HEK293 (cell line): ENCODE results near the gene METRNL.

ENCODE experiments used
- HOXD13 ChIP-seq: sonication (generic); formaldehyde crosslinking; IDR thresholded peaks from 2 replicates; pipeline ENCODE4 v1.8.0; 2022; ENCODE audit warnings: missing genetic modification reagents, borderline replicate concordance
- ZBTB17 ChIP-seq: fragments of 450-650 bp; formaldehyde crosslinking; IDR thresholded peaks from 2 replicates; pipeline ENCODE4 v1.5.1; 2016; ENCODE audit warnings: missing biosample characterization, missing genetic modification characterization
- ZNF510 ChIP-seq: fragments of 450-650 bp; formaldehyde crosslinking; IDR thresholded peaks from 2 replicates; pipeline ENCODE4 v1.5.1; 2018; ENCODE audit warnings: mild to moderate bottlenecking, missing genetic modification characterization, missing biosample characterization; ENCODE audit not compliant: insufficient replicate concordance
- ZNF558 ChIP-seq: fragments of 450-650 bp; formaldehyde crosslinking; IDR thresholded peaks from 2 replicates; pipeline ENCODE4 v1.5.1; 2016; ENCODE audit warnings: missing biosample characterization, missing genetic modification characterization
- ZNF600 ChIP-seq: fragments of 450-650 bp; formaldehyde crosslinking; IDR thresholded peaks from 2 replicates; pipeline ENCODE4 v1.5.1; 2016; ENCODE audit warnings: missing biosample characterization, missing genetic modification characterization
- TF ChIP-seq, protein P1 (sequence below): fragments of 450-650 bp; formaldehyde crosslinking; IDR thresholded peaks from 2 replicates; pipeline ENCODE4 v1.5.1; 2016; ENCODE audit warnings: missing biosample characterization, missing genetic modification characterization
- TF ChIP-seq, protein P2 (sequence below): IDR thresholded peaks from 2 replicates; pipeline ENCODE4 v1.6.1; 2011; ENCODE audit warnings: mild to moderate bottlenecking, low read depth, low read length, borderline replicate concordance
- TF ChIP-seq, protein P3 (sequence below): fragments of 450-650 bp; formaldehyde crosslinking; IDR thresholded peaks from 2 replicates; pipeline ENCODE4 v1.5.1; 2016; ENCODE audit warnings: missing biosample characterization, missing genetic modification characterization
- TF ChIP-seq, protein P4 (sequence below): fragments of 450-650 bp; formaldehyde crosslinking; IDR thresholded peaks from 2 replicates; pipeline ENCODE4 v1.5.1; 2016; ENCODE audit warnings: missing biosample characterization, missing genetic modification characterization, borderline replicate concordance
- TF ChIP-seq, protein P5 (sequence below): fragments of 450-650 bp; formaldehyde crosslinking; IDR thresholded peaks from 2 replicates; pipeline ENCODE4; 2016; ENCODE audit warnings: missing biosample characterization, missing genetic modification characterization

DNA sequence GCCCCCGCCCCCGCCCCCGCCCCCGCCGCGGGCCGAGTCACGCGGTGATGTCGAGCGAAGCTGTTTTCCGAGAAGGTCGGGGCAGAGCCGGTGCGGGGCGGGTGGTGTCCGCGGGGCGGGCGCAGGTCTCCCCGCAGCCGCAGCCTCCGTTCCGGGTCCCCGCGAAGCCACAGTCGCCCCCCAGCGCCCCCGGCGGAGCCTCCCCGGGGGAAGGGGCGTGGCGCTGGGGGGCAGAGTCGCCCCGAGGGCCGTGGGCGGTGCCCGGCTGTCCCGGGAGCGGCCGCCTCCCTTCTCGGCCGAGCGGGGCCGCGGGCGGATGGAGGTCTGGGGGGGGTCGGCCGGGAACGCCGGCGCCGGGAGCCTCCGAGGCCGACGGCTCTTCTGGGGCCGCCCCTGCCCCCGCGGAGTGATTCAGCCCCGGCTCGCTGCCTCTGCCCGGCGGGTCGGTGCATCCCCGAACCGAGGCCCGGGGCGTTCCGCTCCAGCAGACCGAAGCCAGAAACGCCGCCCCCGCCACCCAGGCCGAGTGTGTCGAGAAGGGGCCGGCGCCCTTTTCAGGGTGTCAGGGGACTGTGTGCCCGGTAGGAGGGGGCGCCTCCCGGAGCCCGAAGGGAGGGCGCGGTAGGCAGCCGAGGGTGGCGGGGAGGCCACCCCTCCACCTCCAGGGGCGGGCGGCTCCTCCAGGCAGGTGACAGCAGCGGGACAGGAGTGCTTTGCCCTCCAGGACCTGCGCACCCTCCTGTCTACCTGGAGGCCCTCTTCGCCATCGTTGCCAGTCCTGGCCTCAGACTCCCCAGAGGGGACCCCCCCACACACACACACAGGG is 1.7 kb downstream of the METRNL start:
- TF ChIP-seq ZBTB17 (tag by site-specific recombination) (no peak), ZNF600 (tag by site-specific recombination) (peak; percentile 36; the same call in 1 of the 2 replicates), HOXD13 (CRISPR knock-in tag) (no peak), ZNF510 (tag by site-specific recombination) (no peak), ZNF558 (tag by site-specific recombination) (no peak)
- TF ChIP-seq, protein P1, sequence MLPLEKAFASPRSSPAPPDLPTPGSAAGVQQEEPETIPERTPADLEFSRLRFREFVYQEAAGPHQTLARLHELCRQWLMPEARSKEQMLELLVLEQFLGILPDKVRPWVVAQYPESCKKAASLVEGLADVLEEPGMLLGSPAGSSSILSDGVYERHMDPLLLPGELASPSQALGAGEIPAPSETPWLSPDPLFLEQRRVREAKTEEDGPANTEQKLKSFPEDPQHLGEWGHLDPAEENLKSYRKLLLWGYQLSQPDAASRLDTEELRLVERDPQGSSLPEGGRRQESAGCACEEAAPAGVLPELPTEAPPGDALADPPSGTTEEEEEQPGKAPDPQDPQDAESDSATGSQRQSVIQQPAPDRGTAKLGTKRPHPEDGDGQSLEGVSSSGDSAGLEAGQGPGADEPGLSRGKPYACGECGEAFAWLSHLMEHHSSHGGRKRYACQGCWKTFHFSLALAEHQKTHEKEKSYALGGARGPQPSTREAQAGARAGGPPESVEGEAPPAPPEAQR (tag by site-specific recombination), result no peak
- TF ChIP-seq, protein P2, sequence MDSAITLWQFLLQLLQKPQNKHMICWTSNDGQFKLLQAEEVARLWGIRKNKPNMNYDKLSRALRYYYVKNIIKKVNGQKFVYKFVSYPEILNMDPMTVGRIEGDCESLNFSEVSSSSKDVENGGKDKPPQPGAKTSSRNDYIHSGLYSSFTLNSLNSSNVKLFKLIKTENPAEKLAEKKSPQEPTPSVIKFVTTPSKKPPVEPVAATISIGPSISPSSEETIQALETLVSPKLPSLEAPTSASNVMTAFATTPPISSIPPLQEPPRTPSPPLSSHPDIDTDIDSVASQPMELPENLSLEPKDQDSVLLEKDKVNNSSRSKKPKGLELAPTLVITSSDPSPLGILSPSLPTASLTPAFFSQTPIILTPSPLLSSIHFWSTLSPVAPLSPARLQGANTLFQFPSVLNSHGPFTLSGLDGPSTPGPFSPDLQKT, result no peak
- TF ChIP-seq, protein P3, sequence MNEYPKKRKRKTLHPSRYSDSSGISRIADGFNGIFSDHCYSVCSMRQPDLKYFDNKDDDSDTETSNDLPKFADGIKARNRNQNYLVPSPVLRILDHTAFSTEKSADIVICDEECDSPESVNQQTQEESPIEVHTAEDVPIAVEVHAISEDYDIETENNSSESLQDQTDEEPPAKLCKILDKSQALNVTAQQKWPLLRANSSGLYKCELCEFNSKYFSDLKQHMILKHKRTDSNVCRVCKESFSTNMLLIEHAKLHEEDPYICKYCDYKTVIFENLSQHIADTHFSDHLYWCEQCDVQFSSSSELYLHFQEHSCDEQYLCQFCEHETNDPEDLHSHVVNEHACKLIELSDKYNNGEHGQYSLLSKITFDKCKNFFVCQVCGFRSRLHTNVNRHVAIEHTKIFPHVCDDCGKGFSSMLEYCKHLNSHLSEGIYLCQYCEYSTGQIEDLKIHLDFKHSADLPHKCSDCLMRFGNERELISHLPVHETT, result no peak
- TF ChIP-seq, protein P4, sequence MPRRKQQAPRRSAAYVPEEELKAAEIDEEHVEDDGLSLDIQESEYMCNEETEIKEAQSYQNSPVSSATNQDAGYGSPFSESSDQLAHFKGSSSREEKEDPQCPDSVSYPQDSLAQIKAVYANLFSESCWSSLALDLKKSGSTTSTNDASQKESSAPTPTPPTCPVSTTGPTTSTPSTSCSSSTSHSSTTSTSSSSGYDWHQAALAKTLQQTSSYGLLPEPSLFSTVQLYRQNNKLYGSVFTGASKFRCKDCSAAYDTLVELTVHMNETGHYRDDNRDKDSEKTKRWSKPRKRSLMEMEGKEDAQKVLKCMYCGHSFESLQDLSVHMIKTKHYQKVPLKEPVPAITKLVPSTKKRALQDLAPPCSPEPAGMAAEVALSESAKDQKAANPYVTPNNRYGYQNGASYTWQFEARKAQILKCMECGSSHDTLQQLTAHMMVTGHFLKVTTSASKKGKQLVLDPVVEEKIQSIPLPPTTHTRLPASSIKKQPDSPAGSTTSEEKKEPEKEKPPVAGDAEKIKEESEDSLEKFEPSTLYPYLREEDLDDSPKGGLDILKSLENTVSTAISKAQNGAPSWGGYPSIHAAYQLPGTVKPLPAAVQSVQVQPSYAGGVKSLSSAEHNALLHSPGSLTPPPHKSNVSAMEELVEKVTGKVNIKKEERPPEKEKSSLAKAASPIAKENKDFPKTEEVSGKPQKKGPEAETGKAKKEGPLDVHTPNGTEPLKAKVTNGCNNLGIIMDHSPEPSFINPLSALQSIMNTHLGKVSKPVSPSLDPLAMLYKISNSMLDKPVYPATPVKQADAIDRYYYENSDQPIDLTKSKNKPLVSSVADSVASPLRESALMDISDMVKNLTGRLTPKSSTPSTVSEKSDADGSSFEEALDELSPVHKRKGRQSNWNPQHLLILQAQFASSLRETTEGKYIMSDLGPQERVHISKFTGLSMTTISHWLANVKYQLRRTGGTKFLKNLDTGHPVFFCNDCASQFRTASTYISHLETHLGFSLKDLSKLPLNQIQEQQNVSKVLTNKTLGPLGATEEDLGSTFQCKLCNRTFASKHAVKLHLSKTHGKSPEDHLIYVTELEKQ (tag by site-specific recombination), result no peak
- TF ChIP-seq, protein P5, sequence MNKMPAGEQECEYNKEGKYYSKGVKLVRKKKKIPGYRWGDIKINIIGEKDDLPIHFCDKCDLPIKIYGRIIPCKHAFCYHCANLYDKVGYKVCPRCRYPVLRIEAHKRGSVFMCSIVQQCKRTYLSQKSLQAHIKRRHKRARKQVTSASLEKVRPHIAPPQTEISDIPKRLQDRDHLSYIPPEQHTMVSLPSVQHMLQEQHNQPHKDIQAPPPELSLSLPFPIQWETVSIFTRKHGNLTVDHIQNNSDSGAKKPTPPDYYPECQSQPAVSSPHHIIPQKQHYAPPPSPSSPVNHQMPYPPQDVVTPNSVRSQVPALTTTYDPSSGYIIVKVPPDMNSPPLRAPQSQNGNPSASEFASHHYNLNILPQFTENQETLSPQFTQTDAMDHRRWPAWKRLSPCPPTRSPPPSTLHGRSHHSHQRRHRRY, result no peak
